Measurements from ENCODE around the gene KMT5B.

GRCh38 chr11:68138237-68138636 is 74.9 kb downstream of the KMT5B start:
- TF ChIP-seq, protein P1, sequence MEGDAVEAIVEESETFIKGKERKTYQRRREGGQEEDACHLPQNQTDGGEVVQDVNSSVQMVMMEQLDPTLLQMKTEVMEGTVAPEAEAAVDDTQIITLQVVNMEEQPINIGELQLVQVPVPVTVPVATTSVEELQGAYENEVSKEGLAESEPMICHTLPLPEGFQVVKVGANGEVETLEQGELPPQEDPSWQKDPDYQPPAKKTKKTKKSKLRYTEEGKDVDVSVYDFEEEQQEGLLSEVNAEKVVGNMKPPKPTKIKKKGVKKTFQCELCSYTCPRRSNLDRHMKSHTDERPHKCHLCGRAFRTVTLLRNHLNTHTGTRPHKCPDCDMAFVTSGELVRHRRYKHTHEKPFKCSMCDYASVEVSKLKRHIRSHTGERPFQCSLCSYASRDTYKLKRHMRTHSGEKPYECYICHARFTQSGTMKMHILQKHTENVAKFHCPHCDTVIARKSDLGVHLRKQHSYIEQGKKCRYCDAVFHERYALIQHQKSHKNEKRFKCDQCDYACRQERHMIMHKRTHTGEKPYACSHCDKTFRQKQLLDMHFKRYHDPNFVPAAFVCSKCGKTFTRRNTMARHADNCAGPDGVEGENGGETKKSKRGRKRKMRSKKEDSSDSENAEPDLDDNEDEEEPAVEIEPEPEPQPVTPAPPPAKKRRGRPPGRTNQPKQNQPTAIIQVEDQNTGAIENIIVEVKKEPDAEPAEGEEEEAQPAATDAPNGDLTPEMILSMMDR (IDR thresholded peaks at IDR 0.05) = no peak
- TF ChIP-seq EZH2 (IDR thresholded peaks at IDR 0.05; ENCODE audit: borderline replicate concordance, insufficient read depth, low read depth, low read length, poor library complexity, severe bottlenecking) = no peak

Measured in B cell (primary cell).